ENCODE data around the gene MCRIP2.

Gene MCRIP2

GRCh38 chr16:678209-678857 lies 36.7 kb downstream of the MCRIP2 start:
- H3K27ac ChIP-seq (ENCODE audit: low read length): no peak overlapping the region

GRCh38 chr16:678858-679813 lies 37.5 kb downstream of the MCRIP2 start:
- H3K4me3 ChIP-seq (ENCODE audit: low read length): no peak overlapping the region
- peak overlapping the region; percentile 58; the same call in 1 of the 2 replicates for H2AFZ ChIP-seq (ENCODE audit: low read length)
- 0 out of 2 replicates have a peak, but pooled peaks cover 4% of the 10 kb centered on the region for H3F3A ChIP-seq (ENCODE audit: insufficient read depth, low read length)
- peak overlapping the region; percentile 59; the same call in 1 of the 2 replicates for H3K4me2 ChIP-seq (ENCODE audit: low read depth, low read length)
- H3K9me2 ChIP-seq (replicated peaks; ENCODE audit: insufficient read depth, low read length): no peaks in the 10 kb centered on the region
- peaks cover 8% of the 10 kb centered on the region; the same call in 1 of the 2 replicates for H3K4me1 ChIP-seq (ENCODE audit: low read length)
- H3K27ac ChIP-seq (ENCODE audit: low read length): no peak overlapping the region
- TF ChIP-seq EZH2 (optimal IDR thresholded peaks at IDR 0.05; ENCODE audit: low read depth, low read length) (no peak), EZH2phosphoT487 (IDR thresholded peaks at IDR 0.05; ENCODE audit: low read length) (no peak)
- TF ChIP-seq, protein P1, sequence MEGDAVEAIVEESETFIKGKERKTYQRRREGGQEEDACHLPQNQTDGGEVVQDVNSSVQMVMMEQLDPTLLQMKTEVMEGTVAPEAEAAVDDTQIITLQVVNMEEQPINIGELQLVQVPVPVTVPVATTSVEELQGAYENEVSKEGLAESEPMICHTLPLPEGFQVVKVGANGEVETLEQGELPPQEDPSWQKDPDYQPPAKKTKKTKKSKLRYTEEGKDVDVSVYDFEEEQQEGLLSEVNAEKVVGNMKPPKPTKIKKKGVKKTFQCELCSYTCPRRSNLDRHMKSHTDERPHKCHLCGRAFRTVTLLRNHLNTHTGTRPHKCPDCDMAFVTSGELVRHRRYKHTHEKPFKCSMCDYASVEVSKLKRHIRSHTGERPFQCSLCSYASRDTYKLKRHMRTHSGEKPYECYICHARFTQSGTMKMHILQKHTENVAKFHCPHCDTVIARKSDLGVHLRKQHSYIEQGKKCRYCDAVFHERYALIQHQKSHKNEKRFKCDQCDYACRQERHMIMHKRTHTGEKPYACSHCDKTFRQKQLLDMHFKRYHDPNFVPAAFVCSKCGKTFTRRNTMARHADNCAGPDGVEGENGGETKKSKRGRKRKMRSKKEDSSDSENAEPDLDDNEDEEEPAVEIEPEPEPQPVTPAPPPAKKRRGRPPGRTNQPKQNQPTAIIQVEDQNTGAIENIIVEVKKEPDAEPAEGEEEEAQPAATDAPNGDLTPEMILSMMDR (IDR thresholded peaks at IDR 0.05; ENCODE audit: low read length): no peak
- H3K79me2 ChIP-seq (ENCODE audit: low read length): peaks cover 32% of the 10 kb centered on the region
- H4K20me1 ChIP-seq (ENCODE audit: insufficient read depth, low read length): no peaks in the 10 kb centered on the region
- DNase-seq: no peak
- no peaks in the 10 kb centered on the region for H3K36me3 ChIP-seq (replicated peaks; ENCODE audit: insufficient read depth, low read length)
- no peaks in the 10 kb centered on the region for H3K9me3 ChIP-seq (replicated peaks; ENCODE audit: insufficient read depth, low read length)
- H3K9ac ChIP-seq (ENCODE audit: low read length): no peak overlapping the region
- H3K27me3 ChIP-seq (replicated peaks; ENCODE audit: insufficient read depth, low read length): no peaks in the 10 kb centered on the region

More at GRCh38 chr16:678209-678857, 36.7 kb downstream of the MCRIP2 start:
- Histone ChIP-seq H2AFZ (ENCODE audit: low read length) (no peak overlapping the region), H3K9me2 (replicated peaks; ENCODE audit: insufficient read depth, low read length) (no peaks in the 10 kb centered on the region), H3K27me3 (replicated peaks; ENCODE audit: insufficient read depth, low read length) (no peaks in the 10 kb centered on the region), H3F3A (ENCODE audit: insufficient read depth, low read length) (0 out of 2 replicates have a peak, but pooled peaks cover 4% of the 10 kb centered on the region), H3K9me3 (replicated peaks; ENCODE audit: insufficient read depth, low read length) (no peaks in the 10 kb centered on the region), H3K36me3 (replicated peaks; ENCODE audit: insufficient read depth, low read length) (no peaks in the 10 kb centered on the region), H3K4me2 (ENCODE audit: low read depth, low read length) (no peak overlapping the region), H3K9ac (ENCODE audit: low read length) (no peak overlapping the region), H4K20me1 (ENCODE audit: insufficient read depth, low read length) (no peaks in the 10 kb centered on the region), H3K4me1 (ENCODE audit: low read length) (peaks cover 8% of the 10 kb centered on the region; the same call in 1 of the 2 replicates), H3K79me2 (ENCODE audit: low read length) (peaks cover 28% of the 10 kb centered on the region), H3K4me3 (ENCODE audit: low read length) (no peak overlapping the region)
- no peak for TF ChIP-seq EZH2phosphoT487 (IDR thresholded peaks at IDR 0.05; ENCODE audit: low read length)
- TF ChIP-seq, protein P1 (IDR thresholded peaks at IDR 0.05; ENCODE audit: low read length): no peak
- TF ChIP-seq EZH2 (optimal IDR thresholded peaks at IDR 0.05; ENCODE audit: low read depth, low read length): no peak
- DNase-seq: no peak

DNA sequence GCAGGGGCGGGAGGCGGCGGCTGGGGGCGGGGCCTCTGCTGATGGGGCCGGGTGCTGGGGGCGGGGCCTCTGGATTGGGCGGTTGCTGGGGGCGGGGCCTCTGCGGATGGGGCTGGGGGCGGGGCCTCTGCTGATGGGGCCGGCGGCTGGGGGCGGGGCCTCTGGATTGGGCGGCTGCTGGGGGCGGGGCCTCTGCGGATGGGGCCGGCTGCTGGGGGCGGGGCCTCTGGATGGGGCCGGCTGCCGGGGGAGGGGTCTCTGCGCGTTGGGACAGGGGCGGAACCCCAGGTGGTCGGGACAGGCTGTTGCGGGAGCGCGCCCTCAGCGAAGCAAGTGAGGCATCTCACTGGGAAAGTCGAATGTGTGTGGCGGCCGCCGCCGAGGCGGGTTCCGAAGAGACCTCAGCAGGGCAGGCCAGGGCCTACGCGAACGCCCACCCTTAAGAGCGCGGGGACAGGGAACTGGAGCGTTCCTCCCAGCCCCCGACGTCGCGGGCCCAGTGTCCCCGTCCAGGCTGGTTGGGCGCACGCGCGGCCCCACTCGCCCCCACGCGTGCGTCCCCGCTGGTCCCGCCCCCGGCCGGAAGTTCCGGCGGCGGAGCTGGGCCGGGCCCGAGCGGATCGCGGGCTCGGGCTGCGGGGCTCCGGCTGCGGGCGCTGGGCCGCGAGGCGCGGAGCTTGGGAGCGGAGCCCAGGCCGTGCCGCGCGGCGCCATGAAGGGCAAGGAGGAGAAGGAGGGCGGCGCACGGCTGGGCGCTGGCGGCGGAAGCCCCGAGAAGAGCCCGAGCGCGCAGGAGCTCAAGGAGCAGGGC lies 38.4 kb downstream of the MCRIP2 start, which contains the start of gene STUB1:
TSS of gene STUB1 (plus strand) at position 597 of the 811 bp plus-strand sequence. CDS start at position 713, 116 bp downstream.
- peak within 1 kb of the TSS; percentile 86 for H2AFZ ChIP-seq (ENCODE audit: low read length)

More for the DNA sequence above, 38.4 kb downstream of the MCRIP2 start, which contains the start of gene STUB1:
- Histone ChIP-seq H3K27me3 (replicated peaks; ENCODE audit: insufficient read depth, low read length) (no peaks in the 10 kb centered on the region), H3K4me3 (ENCODE audit: low read length) (peak within 1 kb of the TSS; percentile 84), H3K9me2 (replicated peaks; ENCODE audit: insufficient read depth, low read length) (no peaks in the 10 kb centered on the region), H3K79me2 (ENCODE audit: low read length) (peaks cover 32% of the 10 kb centered on the region), H3F3A (ENCODE audit: insufficient read depth, low read length) (0 out of 2 replicates have a peak, but pooled peaks cover 4% of the 10 kb centered on the region), H3K27ac (ENCODE audit: low read length) (peak within 1 kb of the TSS; percentile 71; the same call in 1 of the 2 replicates), H3K9ac (ENCODE audit: low read length) (peak within 1 kb of the TSS; percentile 72), H3K4me1 (ENCODE audit: low read length) (peaks cover 8% of the 10 kb centered on the region; the same call in 1 of the 2 replicates), H3K36me3 (replicated peaks; ENCODE audit: insufficient read depth, low read length) (no peaks in the 10 kb centered on the region), H4K20me1 (ENCODE audit: insufficient read depth, low read length) (no peaks in the 10 kb centered on the region), H3K4me2 (ENCODE audit: low read depth, low read length) (peak within 1 kb of the TSS; percentile 93), H3K9me3 (replicated peaks; ENCODE audit: insufficient read depth, low read length) (no peaks in the 10 kb centered on the region)
- TF ChIP-seq EZH2 (optimal IDR thresholded peaks at IDR 0.05; ENCODE audit: low read depth, low read length) (no peak), EZH2phosphoT487 (IDR thresholded peaks at IDR 0.05; ENCODE audit: low read length) (no peak)
- TF ChIP-seq, protein P1 (IDR thresholded peaks at IDR 0.05; ENCODE audit: low read length): no peak
- DNase-seq: peak; percentile 81
